Endothelial cell (in vitro differentiated cells): ENCODE data around the gene HASPIN. TPM values are rescaled to one million over a fixed set of nuclear protein-coding genes. Genes with fewer than 3 reads are reported as not detected.
"Not testable (repeated sequence)": the region's sequence is repeated elsewhere in the genome, so short reads cannot be mapped to it uniquely, and the experiment has no call there.

Source experiments
- DNase-seq: peaks from one replicate; pipeline ENCODE4 v3.0.0; 2021; ENCODE audit warnings: low spot score
- H3K27ac Mint-ChIP-seq: one replicate; pipeline ENCODE4 v1.8.0; 2021; ENCODE audit warnings: mixed read lengths, inconsistent platforms; ENCODE audit not compliant: unreplicated experiment
- H3K27me3 Mint-ChIP-seq: one replicate; pipeline ENCODE4 v1.8.0; 2021; ENCODE audit warnings: mild to moderate bottlenecking, moderate library complexity, mixed read lengths, inconsistent platforms; ENCODE audit not compliant: unreplicated experiment
- H3K36me3 Mint-ChIP-seq: one replicate; pipeline ENCODE4 v1.8.0; 2021; ENCODE audit warnings: mild to moderate bottlenecking, low read depth, mixed read lengths, inconsistent platforms; ENCODE audit not compliant: unreplicated experiment
- H3K4me1 Mint-ChIP-seq: one replicate; pipeline ENCODE4 v1.8.0; 2021; ENCODE audit warnings: mild to moderate bottlenecking, mixed read lengths, inconsistent platforms; ENCODE audit not compliant: unreplicated experiment
- H3K4me3 Mint-ChIP-seq: one replicate; pipeline ENCODE4 v1.8.0; 2021; ENCODE audit warnings: mild to moderate bottlenecking, mixed read lengths, inconsistent platforms; ENCODE audit not compliant: unreplicated experiment
- H3K9me3 Mint-ChIP-seq: one replicate; pipeline ENCODE4 v1.8.0; 2021; ENCODE audit warnings: mixed read lengths, inconsistent platforms; ENCODE audit not compliant: unreplicated experiment
- CTCF ChIP-seq: fragments of 200-600 bp; sonication (generic); IDR thresholded peaks from one replicate; pipeline ENCODE4 v1.5.0; 2021; ENCODE audit warnings: antibody characterized with exemption; ENCODE audit not compliant: unreplicated experiment
- total RNA-seq: library from RNA; stranded (reverse); fragmentation: NEBNext Ultra II Directional; extraction: Animal tissue kit (Norgen Biotek cat#: 25700); gene quantifications from one replicate; pipeline ENCODE4 v1.2.1, GENCODE V29; 2021; ENCODE audit not compliant: unreplicated experiment

HASPIN gene
- total RNA-seq, 1 donor from 2014 or later, result 5.2 TPM

GRCh38 chr17:3724378-3725077, 825 bp downstream of the HASPIN start:
- H3K27ac Mint-ChIP-seq, result peak overlapping the region; percentile 72
- DNase-seq, result peak; percentile 24

DNA sequence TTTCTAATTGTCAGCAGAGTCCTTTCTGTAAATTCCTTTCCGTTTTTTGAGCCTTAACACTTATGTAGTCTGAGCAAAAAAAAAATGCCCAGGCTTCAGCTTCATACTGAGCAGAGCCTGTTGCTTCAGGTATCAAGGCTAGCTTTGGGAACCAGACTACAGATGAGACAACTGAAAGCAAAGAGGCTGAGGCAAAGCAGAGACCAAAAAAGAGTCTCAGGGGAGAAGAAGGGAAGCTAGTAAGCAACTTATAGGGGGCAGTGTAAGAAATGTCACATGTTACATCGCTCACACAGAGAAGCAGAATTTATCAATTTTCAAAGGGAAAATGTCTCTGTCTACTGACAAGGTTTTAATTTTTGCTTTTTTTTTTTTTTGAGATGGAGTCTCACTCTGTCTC, 3.3 kb downstream of the HASPIN start:
- no peak for DNase-seq
- no peak overlapping the region for H3K4me3 Mint-ChIP-seq
- H3K36me3 Mint-ChIP-seq, result peaks cover 7% of the 10 kb centered on the region
- no peak overlapping the region for H3K27ac Mint-ChIP-seq
- no peaks in the 10 kb centered on the region for H3K9me3 Mint-ChIP-seq
- peaks cover 14% of the 10 kb centered on the region for H3K4me1 Mint-ChIP-seq
- H3K27me3 Mint-ChIP-seq, result peaks cover 6% of the 10 kb centered on the region
- TF ChIP-seq CTCF, result no peak

More at GRCh38 chr17:3724378-3725077, 825 bp downstream of the HASPIN start:
- H3K4me1 Mint-ChIP-seq, result peaks cover 14% of the 10 kb centered on the region
- TF ChIP-seq CTCF, result no peak
- H3K36me3 Mint-ChIP-seq, result peaks cover 7% of the 10 kb centered on the region
- H3K27me3 Mint-ChIP-seq, result peaks cover 6% of the 10 kb centered on the region
- H3K9me3 Mint-ChIP-seq, result no peaks in the 10 kb centered on the region
- peak overlapping the region; percentile 95 for H3K4me3 Mint-ChIP-seq

DNA sequence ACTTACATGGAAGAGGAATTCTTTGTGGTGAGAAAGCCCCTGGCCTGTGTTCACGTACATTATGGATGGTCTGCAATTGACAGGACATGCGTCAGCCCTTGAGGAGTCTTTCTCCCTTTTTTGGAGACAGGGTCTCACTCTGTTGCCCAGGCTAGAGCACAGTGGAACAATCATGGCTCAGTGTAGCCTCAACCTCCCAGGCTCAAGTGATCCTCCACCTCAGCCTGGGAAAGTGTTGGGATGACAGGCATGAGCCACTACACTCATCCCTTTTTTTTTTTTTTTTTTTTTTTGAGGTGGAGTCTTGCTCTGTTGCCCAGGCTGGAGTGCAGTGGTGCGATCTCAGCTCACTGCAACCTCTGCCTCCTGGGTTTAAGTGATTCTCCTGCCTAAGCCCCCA, 4.4 kb downstream of the HASPIN start:
- DNase-seq, H3K27me3 Mint-ChIP-seq, H3K27ac Mint-ChIP-seq, H3K4me1 Mint-ChIP-seq, H3K4me3 Mint-ChIP-seq, H3K9me3 Mint-ChIP-seq, H3K36me3 Mint-ChIP-seq: not testable (repeated sequence)

DNA sequence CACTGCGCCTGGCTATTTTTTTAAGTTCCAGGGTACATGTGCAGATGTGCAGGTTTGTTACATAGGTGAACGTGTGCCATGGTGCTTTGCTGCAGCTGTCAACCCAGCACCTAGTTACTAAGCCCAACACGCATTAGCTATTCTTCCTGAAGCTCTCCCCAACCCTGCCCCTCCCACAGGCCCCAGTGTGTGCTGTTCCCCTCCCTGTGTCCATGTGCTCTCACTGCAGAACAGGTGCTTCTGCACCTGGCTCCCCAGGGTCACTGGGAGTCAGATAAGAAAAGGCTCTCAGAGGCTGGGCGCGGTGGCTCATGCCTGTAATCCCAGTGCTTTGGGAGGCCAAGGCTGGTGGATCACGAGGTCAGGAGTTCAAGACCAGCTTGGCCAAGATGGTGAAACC, 6.2 kb downstream of the HASPIN start:
- Mint-ChIP-seq H3K36me3 (no peaks in the 10 kb centered on the region), H3K27ac (no peak overlapping the region), H3K4me1 (no peaks in the 10 kb centered on the region), H3K4me3 (no peak overlapping the region), H3K9me3 (no peaks in the 10 kb centered on the region), H3K27me3 (no peaks in the 10 kb centered on the region)
- TF ChIP-seq CTCF, result no peak
- no peak for DNase-seq

DNA sequence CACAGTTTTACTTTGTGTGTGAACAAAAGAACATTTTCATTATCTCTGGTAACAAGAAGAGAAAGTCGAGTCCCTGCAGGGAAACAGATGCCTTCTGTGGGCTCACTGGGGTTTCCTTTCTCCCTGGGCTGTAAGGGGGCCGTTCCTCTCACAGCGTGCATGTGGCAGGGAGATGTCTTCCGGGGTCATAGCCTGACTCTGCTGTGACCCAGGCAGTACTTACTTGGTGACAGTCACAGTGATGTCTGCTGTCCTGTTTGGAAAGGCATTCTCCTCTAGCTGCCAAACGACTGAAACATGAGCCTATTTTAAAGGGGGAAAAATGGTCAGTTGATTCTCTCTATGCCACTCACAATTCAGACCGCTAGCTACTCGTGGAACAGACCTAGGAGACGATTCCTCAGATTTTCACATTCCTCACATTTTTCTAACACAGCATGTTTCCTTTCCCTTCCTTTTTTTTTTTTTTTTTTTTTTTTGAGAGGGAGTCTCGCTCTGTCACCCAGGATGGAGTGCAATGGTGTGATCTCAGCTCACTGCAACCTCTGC, 7.3 kb downstream of the HASPIN start:
- Mint-ChIP-seq H3K27me3 (no peaks in the 10 kb centered on the region), H3K4me1 (no peaks in the 10 kb centered on the region), H3K27ac (peak overlapping the region; percentile 36), H3K9me3 (no peaks in the 10 kb centered on the region), H3K4me3 (no peak overlapping the region), H3K36me3 (no peaks in the 10 kb centered on the region)
- no peak for TF ChIP-seq CTCF
- no peak for DNase-seq
